Activated T-cell treated with anti-CD3 and anti-CD28 coated beads, Interleukin-2, amount 50 U/mL, for 24 hours (primary cell): Measurements from ENCODE around the gene GRM4.
A peak's percentile ranks its signal among the peaks of the same experiment; 100 is the strongest.

Experiments used
- DNase-seq: peaks from one replicate; pipeline ENCODE4 v3.0.0-alpha.2; 2020
- H3K27ac Mint-ChIP-seq: 2 replicates; pipeline ENCODE4 v1.8.0; 2020; ENCODE audit warnings: mild to moderate bottlenecking, mixed read lengths
- H3K27me3 Mint-ChIP-seq: 2 replicates; pipeline ENCODE4 v1.8.0; 2020; ENCODE audit warnings: mixed read lengths
- H3K36me3 Mint-ChIP-seq: 2 replicates; pipeline ENCODE4 v1.8.0; 2020; ENCODE audit warnings: low read depth, mixed read lengths
- H3K4me1 Mint-ChIP-seq: 2 replicates; pipeline ENCODE4 v1.8.0; 2020; ENCODE audit warnings: low read depth, mixed read lengths
- H3K4me3 Mint-ChIP-seq: 2 replicates; pipeline ENCODE4 v1.8.0; 2020; ENCODE audit warnings: mild to moderate bottlenecking, moderate library complexity, mixed read lengths
- H3K9me3 Mint-ChIP-seq: 2 replicates; pipeline ENCODE4 v1.8.0; 2020; ENCODE audit warnings: mixed read lengths

Gene GRM4

DNA sequence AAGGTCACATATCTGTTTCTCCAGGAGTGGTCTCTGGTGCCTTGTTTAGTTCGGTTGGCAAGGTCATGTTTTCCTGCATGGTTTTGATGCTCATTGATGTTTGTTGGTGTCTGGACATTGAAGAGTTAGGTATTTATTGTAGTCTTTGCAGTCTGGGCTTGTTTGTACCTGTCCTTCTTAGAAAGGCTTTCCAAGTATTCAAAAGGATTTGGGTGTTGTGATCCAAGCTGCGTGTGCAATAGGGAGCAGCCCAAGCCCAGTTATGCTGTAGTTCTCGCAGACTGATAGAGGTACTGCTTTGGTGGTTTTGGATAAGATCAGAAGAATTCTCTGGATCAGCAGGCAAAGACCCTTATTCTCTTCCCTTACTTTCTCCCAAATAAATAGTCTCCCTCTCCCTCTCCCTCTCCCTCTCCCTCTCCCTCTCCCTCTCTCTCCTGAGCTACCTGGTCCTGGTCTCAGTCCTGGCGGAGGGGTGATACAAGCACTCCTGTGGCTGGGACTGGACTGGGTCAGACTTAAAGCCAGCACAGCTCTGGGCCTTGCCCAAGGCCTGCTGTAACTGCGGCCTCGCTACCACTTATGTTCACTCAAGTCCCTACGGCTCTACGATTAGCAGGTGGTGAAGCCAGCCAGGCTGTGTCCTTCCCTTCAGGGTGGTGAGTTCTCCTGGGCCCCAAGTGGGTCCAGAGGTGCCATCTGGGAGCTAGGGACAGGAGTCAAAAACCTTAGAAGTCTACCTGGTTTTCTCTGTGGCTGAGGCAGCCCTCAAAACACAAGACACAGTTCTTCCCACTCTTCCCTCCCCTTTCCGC, 27.3 kb upstream of the GRM4 start:
- Mint-ChIP-seq H3K9me3 (no peaks in the 10 kb centered on the region), H3K27ac (no peak overlapping the region), H3K27me3 (no peaks in the 10 kb centered on the region), H3K4me3 (no peak overlapping the region), H3K36me3 (no peaks in the 10 kb centered on the region), H3K4me1 (peaks cover 3% of the 10 kb centered on the region)
- peak; percentile 9 for DNase-seq

DNA sequence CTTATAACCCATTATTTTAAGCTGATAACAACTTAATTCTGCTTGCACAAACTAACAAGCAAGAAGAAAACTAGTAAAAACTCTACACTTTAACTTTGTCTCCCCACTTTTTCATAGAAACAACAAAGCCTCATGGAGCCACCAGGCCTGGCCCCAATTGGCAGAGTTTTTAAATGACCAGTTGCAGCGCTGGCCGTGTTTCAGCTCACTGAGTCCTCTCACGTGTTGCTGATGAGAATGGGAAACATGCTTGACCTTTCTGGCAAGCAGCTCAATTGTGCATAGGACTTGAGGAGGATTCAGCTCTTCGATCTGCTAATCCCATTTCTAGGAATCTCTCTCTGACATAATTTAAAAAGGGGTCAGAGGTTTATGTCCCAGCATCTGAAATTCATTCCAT, 24.5 kb upstream of the GRM4 start:
- H3K9me3 Mint-ChIP-seq: no peaks in the 10 kb centered on the region
- DNase-seq: no peak
- no peak overlapping the region for H3K27ac Mint-ChIP-seq
- no peak overlapping the region for H3K4me3 Mint-ChIP-seq
- no peaks in the 10 kb centered on the region for H3K36me3 Mint-ChIP-seq
- H3K4me1 Mint-ChIP-seq: peaks cover 1% of the 10 kb centered on the region
- H3K27me3 Mint-ChIP-seq: no peaks in the 10 kb centered on the region

DNA sequence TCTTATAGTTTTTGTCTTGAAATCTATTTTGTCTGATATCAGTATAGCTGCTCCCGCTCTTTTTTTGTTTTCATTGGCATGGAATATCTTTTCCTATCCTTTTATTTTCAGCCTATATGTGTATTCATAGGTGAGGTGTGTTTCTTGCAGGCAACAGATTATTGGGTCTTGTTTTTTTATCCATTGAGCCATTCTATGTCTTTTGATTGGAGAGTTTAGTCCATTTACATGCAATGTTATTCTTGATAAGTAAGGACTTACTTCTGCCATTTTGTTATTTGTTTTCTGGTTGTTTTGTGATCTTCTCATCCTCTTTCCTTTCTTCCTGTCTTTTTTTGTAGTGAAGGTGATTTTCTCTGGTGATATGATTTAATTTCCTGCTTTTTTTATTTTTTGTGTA, 24.0 kb upstream of the GRM4 start:
- peaks cover 1% of the 10 kb centered on the region for H3K4me1 Mint-ChIP-seq
- H3K27me3 Mint-ChIP-seq: no peaks in the 10 kb centered on the region
- H3K4me3 Mint-ChIP-seq: no peak overlapping the region
- DNase-seq: no peak
- H3K36me3 Mint-ChIP-seq: no peaks in the 10 kb centered on the region
- H3K27ac Mint-ChIP-seq: no peak overlapping the region
- no peaks in the 10 kb centered on the region for H3K9me3 Mint-ChIP-seq

- DNase-seq: peak; percentile 18
- no peaks in the 10 kb centered on the region for H3K36me3 Mint-ChIP-seq
- H3K27ac Mint-ChIP-seq: no peak overlapping the region
- no peak overlapping the region for H3K4me3 Mint-ChIP-seq
- no peaks in the 10 kb centered on the region for H3K9me3 Mint-ChIP-seq
- H3K4me1 Mint-ChIP-seq: no peaks in the 10 kb centered on the region
- H3K27me3 Mint-ChIP-seq: no peaks in the 10 kb centered on the region
These were observed 16.1 kb upstream of the GRM4 start for GRCh38 chr6:34161857-34162515.

GRCh38 chr6:34159844-34160243, 14.0 kb upstream of the GRM4 start:
- H3K4me3 Mint-ChIP-seq: no peak overlapping the region
- H3K9me3 Mint-ChIP-seq: no peaks in the 10 kb centered on the region
- no peaks in the 10 kb centered on the region for H3K4me1 Mint-ChIP-seq
- H3K27ac Mint-ChIP-seq: no peak overlapping the region
- H3K27me3 Mint-ChIP-seq: no peaks in the 10 kb centered on the region
- no peak for DNase-seq
- H3K36me3 Mint-ChIP-seq: no peaks in the 10 kb centered on the region

DNA sequence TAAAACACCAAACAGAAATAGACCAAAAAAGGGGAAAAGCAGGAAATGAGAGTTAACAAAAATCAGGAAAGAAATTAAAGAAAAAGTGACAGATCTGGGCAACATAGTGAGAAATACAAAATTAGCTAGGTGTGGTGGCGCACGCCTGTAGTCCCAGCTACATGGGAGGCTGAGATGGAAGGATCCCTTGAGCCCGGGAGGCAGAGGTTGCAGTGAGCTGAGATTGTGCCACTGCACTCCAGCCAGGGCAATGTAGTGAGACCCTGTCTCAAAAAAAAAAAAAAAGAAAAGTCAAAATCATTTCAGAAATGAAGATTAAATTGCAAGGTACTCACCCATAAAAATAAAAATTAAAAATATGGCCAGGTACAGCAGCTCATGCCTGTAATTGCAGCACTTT, 13.0 kb upstream of the GRM4 start:
- Mint-ChIP-seq H3K27me3 (peaks cover 7% of the 10 kb centered on the region), H3K9me3 (no peaks in the 10 kb centered on the region), H3K4me3 (no peak overlapping the region), H3K4me1 (peaks cover 6% of the 10 kb centered on the region), H3K36me3 (no peaks in the 10 kb centered on the region), H3K27ac (no peak overlapping the region)
- no peak for DNase-seq

DNA sequence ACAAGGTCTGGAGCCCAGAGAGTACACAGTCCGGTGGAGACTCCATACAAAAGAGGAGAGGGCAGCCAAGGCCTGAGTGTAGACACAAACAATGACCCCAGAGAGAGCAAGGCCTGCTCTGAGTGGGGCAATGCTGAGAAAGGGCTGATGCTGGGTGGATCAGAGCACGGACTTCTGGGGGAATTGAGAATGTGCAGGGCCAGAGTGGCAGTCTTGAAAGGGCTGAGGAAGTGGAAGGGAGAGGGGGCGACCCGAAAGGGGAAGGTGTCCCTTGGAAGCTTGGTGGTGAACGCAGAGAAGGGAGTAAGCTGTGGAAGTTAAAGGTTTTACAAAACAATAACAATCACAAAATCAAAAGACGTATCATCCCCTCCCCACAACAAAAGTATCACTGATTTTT, 12.0 kb upstream of the GRM4 start:
- Mint-ChIP-seq H3K9me3 (no peaks in the 10 kb centered on the region), H3K4me3 (no peak overlapping the region), H3K4me1 (peaks cover 6% of the 10 kb centered on the region), H3K27me3 (peaks cover 17% of the 10 kb centered on the region), H3K27ac (no peak overlapping the region), H3K36me3 (no peaks in the 10 kb centered on the region)
- DNase-seq: no peak

GRCh38 chr6:34157236-34157830, 11.4 kb upstream of the GRM4 start:
- Mint-ChIP-seq H3K36me3 (no peaks in the 10 kb centered on the region), H3K27me3 (peaks cover 22% of the 10 kb centered on the region), H3K9me3 (no peaks in the 10 kb centered on the region), H3K4me1 (peaks cover 6% of the 10 kb centered on the region), H3K4me3 (no peak overlapping the region), H3K27ac (no peak overlapping the region)
- DNase-seq: no peak

- Mint-ChIP-seq H3K4me3 (no peak overlapping the region), H3K9me3 (no peaks in the 10 kb centered on the region), H3K27me3 (peaks cover 37% of the 10 kb centered on the region), H3K4me1 (peaks cover 6% of the 10 kb centered on the region), H3K36me3 (no peaks in the 10 kb centered on the region), H3K27ac (no peak overlapping the region)
- DNase-seq: no peak
These were observed 9.8 kb upstream of the GRM4 start for GRCh38 chr6:34155471-34156300.

GRCh38 chr6:34154668-34155447, 9.0 kb upstream of the GRM4 start:
- DNase-seq: peak; percentile 85
- no peaks in the 10 kb centered on the region for H3K9me3 Mint-ChIP-seq
- peaks cover 45% of the 10 kb centered on the region for H3K27me3 Mint-ChIP-seq
- H3K27ac Mint-ChIP-seq: no peak overlapping the region
- no peak overlapping the region for H3K4me3 Mint-ChIP-seq
- H3K36me3 Mint-ChIP-seq: no peaks in the 10 kb centered on the region
- H3K4me1 Mint-ChIP-seq: peaks cover 6% of the 10 kb centered on the region

- Mint-ChIP-seq H3K27ac (no peak overlapping the region), H3K36me3 (no peaks in the 10 kb centered on the region), H3K9me3 (no peaks in the 10 kb centered on the region), H3K4me1 (peaks cover 6% of the 10 kb centered on the region), H3K4me3 (no peak overlapping the region), H3K27me3 (peaks cover 63% of the 10 kb centered on the region)
- no peak for DNase-seq
These were observed 7.1 kb upstream of the GRM4 start for GRCh38 chr6:34152806-34153520.

DNA sequence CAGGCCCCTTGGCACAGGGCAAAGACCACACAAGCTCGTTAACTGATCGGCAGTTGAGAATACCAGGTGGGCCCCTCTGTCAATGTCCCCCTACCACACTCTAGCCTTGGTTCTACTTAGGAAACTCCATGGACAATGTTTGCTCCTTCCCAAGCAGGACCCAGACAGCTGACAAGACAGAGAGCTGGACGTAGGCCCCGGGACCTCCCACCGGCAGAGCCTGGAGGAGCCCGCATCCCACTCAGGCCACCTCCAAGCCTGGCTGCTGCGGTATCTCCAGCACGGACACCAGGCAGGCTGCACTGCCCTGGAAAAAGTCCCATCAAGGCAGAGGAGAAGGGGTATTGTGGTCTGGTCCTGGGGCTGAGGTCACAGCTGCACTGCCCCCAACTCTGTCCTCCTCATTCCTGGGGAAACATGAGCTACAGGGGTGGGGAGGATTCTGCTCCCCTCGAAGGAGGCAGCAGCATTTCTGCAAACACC, 6.2 kb upstream of the GRM4 start:
- H3K27ac Mint-ChIP-seq: no peak overlapping the region
- no peak overlapping the region for H3K4me3 Mint-ChIP-seq
- DNase-seq: no peak
- H3K9me3 Mint-ChIP-seq: no peaks in the 10 kb centered on the region
- no peaks in the 10 kb centered on the region for H3K36me3 Mint-ChIP-seq
- H3K27me3 Mint-ChIP-seq: peaks cover 70% of the 10 kb centered on the region
- peaks cover 6% of the 10 kb centered on the region for H3K4me1 Mint-ChIP-seq

DNA sequence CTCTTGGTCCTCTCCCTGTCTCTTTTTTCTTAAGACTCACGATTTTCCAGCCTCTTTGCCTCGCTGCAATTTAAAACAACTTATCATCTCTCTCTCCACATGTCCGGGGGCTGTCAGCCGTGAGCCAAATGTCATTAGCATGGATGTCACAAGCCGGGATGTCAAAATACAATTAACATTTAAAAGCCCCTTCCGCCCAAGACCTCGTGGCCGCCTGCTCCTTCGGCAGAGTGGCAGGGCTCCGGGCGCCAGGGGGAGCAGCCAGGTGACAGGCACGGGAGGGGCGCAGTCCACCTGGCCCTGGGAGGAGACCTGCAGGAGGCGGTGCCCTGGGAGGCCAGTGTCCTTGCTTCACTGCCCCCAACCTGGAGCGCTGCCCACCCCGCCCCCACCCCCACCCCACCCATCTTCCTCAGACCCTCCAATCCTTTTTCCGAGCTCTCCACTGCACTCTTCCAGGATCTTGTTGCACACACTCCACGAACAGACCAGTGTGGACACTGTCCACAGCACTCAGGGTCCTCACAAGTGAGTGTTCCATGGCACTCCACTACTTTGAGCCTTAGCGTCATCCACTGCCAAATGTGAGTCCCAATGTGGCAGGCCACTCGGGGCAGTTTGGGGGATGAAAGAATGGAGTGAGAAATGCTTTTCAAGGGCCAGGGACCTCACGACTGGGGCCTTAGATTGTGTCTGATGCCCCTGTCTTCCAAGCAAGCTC, 5.6 kb upstream of the GRM4 start:
- peaks cover 74% of the 10 kb centered on the region for H3K27me3 Mint-ChIP-seq

More for the DNA sequence above, 5.6 kb upstream of the GRM4 start:
- no peak for DNase-seq
- H3K36me3 Mint-ChIP-seq: no peaks in the 10 kb centered on the region
- H3K27ac Mint-ChIP-seq: no peak overlapping the region
- no peak overlapping the region for H3K4me3 Mint-ChIP-seq
- no peaks in the 10 kb centered on the region for H3K9me3 Mint-ChIP-seq
- H3K4me1 Mint-ChIP-seq: peaks cover 6% of the 10 kb centered on the region
